Body of pancreas (tissue), 4 donors: Measurements from ENCODE around the gene LHFPL6. TPM values are rescaled to one million over a fixed set of nuclear protein-coding genes. Genes with fewer than 3 reads are reported as not detected.
A peak's percentile ranks its signal among the peaks of the same experiment; 100 is the strongest.

ENCODE experiments used
- ATAC-seq: fragments of 150-250 bp; one replicate; pipeline ENCODE4 v1.9.1; 2016
- DNase-seq, 4 donors: peaks; one replicate each; pipeline ENCODE4 v3.0.0-alpha.2; 2019
- H3K27ac ChIP-seq, 4 donors: fragments of 200-600 bp; sonication (generic); 1 replicate in 3 of 4; 2 replicates in 1 of 4; pipeline versions ENCODE4 v1.5.1 to v1.6.1; 2016 to 2019; ENCODE audit warnings: mild to moderate bottlenecking in 1 of 4, mixed read lengths in 1 of 4, moderate library complexity in 1 of 4
- H3K27me3 ChIP-seq, 2 donors: fragments of 200-600 bp; sonication (generic); one replicate each; pipeline ENCODE4 v1.6.0; 2016; ENCODE audit warnings: mild to moderate bottlenecking in 1 of 2
- H3K36me3 ChIP-seq, 2 donors: fragments of 200-600 bp; sonication (generic); replicated peaks in 1 of 2; 2 replicates each; pipeline ENCODE4 v1.5.1; 2016; ENCODE audit warnings: low read depth in 2 of 2; ENCODE audit not compliant: insufficient read depth in 1 of 2
- H3K4me1 ChIP-seq: fragments of 200-600 bp; sonication (generic); one replicate; pipeline ENCODE4 v1.6.0; 2016
- H3K4me3 ChIP-seq, 2 donors: fragments of 200-600 bp; sonication (generic); 1 replicate in 1 of 2; 2 replicates in 1 of 2; pipeline ENCODE4 v1.5.1; 2016 to 2019
- H3K9me3 ChIP-seq, 3 donors: fragments of 200-600 bp; sonication (generic); 1 replicate in 2 of 3; 2 replicates in 1 of 3; pipeline ENCODE4 v1.5.1; 2016
- POLR2A ChIP-seq, 3 donors: fragments of 450-650 bp; IDR thresholded peaks; one replicate each; pipeline ENCODE4 v1.6.1; 2016; ENCODE audit warnings: antibody characterized with exemption in 3 of 3, mild to moderate bottlenecking in 2 of 3
- WGBS, 2 donors: methylation state at CpG; one replicate each; pipeline ENCODE4 v1.1.5; 2017; 5-methylcytosine and 5-hydroxymethylcytosine counted together
- intact Hi-C: fragments of 100-400 bp; cut with DNase I; formaldehyde crosslinking; loops from one replicate; pipeline ENCODE4 v1.15.1; 2023
- total RNA-seq, 2 donors: library from RNA; depleted of rRNA; stranded (reverse); fragments of >200 nt; gene quantifications; one replicate each; pipeline ENCODE4 v1.1.0, GENCODE V29; 2016
- TF ChIP-seq, protein P1 (sequence below), 7 experiments: fragments of 450-650 bp in 4 of 7; fragments of 200-600 bp in 3 of 7; sonication (generic) in 3 of 7; IDR thresholded peaks; one replicate each; pipeline ENCODE4 v1.5.1; 2016 to 2019; ENCODE audit warnings: antibody characterized with exemption in 7 of 7

LHFPL6 gene
- total RNA-seq, 2 donors from 2014 or later, result 18.4 to 30.7 TPM

DNA sequence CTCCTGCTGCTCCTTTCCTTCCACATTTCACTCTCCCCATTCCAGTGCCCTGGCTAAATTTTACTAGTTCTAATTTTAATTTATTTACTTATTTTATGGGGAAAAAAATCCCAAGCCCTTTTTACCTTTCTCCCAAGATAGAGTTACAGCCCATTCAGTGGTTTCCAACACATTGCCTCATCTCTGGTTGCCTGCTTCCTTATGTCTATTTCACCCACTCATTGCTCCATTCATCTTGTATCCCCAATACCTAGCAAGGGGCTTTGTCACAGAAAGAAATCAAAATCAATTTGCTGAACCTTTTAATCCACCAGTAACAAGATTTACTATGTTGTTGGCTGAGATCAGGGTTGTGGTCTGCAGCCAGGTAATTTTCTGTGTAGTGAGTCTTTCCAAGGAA, 55.9 kb downstream of the LHFPL6 start:
- H3K27ac ChIP-seq, result no peak overlapping the region
- ATAC-seq (no peak), DNase-seq (no peak)
- no peak overlapping the region for H3K4me3 ChIP-seq
- no peaks in the 10 kb centered on the region for H3K4me1 ChIP-seq
- intact Hi-C loops, result no loop called here
- H3K36me3 ChIP-seq, result no peaks in the 10 kb centered on the region
- TF ChIP-seq, protein P1, sequence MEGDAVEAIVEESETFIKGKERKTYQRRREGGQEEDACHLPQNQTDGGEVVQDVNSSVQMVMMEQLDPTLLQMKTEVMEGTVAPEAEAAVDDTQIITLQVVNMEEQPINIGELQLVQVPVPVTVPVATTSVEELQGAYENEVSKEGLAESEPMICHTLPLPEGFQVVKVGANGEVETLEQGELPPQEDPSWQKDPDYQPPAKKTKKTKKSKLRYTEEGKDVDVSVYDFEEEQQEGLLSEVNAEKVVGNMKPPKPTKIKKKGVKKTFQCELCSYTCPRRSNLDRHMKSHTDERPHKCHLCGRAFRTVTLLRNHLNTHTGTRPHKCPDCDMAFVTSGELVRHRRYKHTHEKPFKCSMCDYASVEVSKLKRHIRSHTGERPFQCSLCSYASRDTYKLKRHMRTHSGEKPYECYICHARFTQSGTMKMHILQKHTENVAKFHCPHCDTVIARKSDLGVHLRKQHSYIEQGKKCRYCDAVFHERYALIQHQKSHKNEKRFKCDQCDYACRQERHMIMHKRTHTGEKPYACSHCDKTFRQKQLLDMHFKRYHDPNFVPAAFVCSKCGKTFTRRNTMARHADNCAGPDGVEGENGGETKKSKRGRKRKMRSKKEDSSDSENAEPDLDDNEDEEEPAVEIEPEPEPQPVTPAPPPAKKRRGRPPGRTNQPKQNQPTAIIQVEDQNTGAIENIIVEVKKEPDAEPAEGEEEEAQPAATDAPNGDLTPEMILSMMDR (IDR thresholded peaks at IDR 0.05), result no peak
- no peaks in the 10 kb centered on the region for H3K9me3 ChIP-seq
- H3K27me3 ChIP-seq, result no peaks in the 10 kb centered on the region

DNA sequence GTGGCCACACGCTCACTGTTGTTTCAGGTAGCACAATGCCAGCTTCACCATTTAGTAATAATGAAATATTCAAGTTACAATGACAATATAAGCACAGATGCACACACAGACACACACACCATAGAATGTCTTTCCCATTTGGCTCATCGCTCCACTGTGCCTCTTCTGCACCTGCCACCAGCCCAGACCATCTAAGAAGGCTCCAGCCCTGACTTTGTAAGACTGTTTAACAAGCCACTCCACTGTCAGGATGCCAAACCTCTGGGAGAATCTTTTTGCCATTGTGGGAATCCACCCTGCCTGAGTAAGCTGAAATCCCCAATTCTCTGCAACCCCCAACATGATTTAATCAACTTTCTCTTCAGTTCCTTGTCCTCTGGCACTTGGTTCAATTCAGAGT, 60.6 kb downstream of the LHFPL6 start:
- intact Hi-C loops, result no loop called here
- no peaks in the 10 kb centered on the region for H3K9me3 ChIP-seq
- H3K36me3 ChIP-seq, result no peaks in the 10 kb centered on the region
- H3K27ac ChIP-seq, result no peak overlapping the region
- ATAC-seq (no peak), DNase-seq (no peak)
- no peaks in the 10 kb centered on the region for H3K27me3 ChIP-seq
- WGBS, 2 donors, result 84 to 87% methylated on average over 2 of the region's 2 CpGs
- H3K4me3 ChIP-seq, result no peak overlapping the region
- H3K4me1 ChIP-seq, result no peaks in the 10 kb centered on the region
- TF ChIP-seq, protein P1 (IDR thresholded peaks at IDR 0.05), result no peak
- no peak for TF ChIP-seq POLR2A (IDR thresholded peaks at IDR 0.05)

DNA sequence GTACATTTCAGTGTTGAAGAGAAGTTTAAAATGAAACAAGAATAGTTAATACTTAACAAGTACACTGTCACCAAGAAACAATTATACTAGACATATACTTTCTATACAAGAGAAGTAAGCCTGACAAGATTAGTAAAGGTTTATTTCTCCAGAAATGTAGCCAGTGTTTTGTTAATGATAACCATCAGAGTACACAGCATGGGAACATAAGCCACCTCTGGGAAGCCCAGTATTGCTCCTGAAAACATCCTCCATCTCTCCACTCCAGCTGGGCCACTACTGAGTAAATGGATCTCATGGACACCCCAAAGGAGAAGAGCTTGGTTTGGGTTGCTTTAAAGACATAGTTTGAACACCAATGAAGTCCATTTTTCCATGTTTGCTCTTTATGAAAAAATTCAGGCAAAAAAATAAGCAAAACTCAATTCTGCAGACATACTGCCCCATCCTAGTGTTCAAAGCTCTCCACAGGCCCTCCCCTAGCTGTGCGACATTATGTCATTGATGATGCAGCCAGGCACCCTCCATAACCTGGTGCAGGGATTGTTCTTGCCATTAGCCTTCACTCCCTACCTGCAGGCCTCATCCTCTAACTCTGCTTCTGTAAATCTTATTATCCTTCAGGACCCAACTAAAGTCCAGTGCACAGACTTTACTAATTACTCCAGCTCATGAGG, 61.9 kb downstream of the LHFPL6 start:
- no peak overlapping the region for H3K27ac ChIP-seq
- no peak for ATAC-seq
- H3K4me3 ChIP-seq, result no peak overlapping the region
- no peak for DNase-seq
- TF ChIP-seq POLR2A (IDR thresholded peaks at IDR 0.05), result no peak
- TF ChIP-seq, protein P1 (IDR thresholded peaks at IDR 0.05), result no peak
- no peaks in the 10 kb centered on the region for H3K9me3 ChIP-seq
- H3K4me1 ChIP-seq, result no peaks in the 10 kb centered on the region
- no peaks in the 10 kb centered on the region for H3K36me3 ChIP-seq
- whole genome bisulfite sequencing, 2 donors, result 95 to 100% methylated on average over 1 of the region's 1 CpG
- no peaks in the 10 kb centered on the region for H3K27me3 ChIP-seq
- intact Hi-C loops, result no loop called here

DNA sequence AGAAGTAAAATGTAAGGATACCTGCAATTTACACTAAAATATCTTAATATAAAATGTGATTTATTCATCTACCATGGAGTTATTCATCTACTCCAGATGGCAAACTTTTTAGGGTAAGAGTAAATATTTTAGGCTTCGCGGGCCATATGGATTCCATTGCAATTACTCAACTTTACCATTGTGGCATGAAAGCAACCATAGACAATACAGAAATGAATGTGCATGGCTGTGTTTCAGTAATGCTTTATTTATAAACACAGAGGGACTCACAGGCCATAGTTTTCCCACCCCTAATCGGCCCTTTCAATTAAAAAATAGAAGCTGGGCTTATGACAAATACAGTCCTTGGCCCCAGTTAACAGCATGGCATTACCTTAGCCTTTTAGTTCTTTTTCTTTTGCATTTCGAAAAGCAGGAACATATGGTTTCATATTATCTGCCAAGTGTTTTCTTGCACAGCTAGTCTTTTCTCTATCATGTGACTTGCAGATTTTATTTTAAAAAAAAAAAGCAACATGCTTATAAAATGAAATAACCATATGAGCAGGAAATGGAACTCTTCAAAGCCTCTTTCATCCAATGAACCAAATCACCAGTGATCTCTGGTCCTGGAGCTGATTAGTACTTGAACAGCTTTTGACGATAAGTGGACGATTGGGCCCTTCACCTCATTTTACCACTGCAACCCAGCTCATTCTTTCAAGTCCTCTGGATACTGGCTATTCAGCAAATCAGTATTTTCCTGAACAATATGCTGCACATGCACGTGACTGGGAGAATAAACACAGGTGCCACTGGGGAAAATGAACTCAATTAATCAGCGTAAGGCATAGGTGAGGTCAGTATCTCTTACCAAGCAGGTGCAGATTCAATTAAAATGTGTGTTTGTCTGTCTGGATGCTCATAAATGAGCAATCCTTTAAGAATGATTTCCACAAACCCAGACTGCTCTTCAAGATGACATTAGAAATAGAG, 63.9 kb downstream of the LHFPL6 start:
- Histone ChIP-seq H3K4me1 (no peaks in the 10 kb centered on the region), H3K9me3 (no peaks in the 10 kb centered on the region), H3K27me3 (no peaks in the 10 kb centered on the region), H3K36me3 (no peaks in the 10 kb centered on the region), H3K27ac (no peak overlapping the region), H3K4me3 (no peak overlapping the region)
- DNase-seq (peak in 1 of 4 donors; percentile 9), ATAC-seq (no peak)
- WGBS, 2 donors, result 62 to 76% methylated on average over 8 of the region's 8 CpGs
- TF ChIP-seq, protein P1 (IDR thresholded peaks at IDR 0.05), result no peak
- TF ChIP-seq POLR2A (IDR thresholded peaks at IDR 0.05), result no peak
- intact Hi-C loops, result no loop called here
